ENCODE data around the gene TBL3. TPM values are rescaled to one million over a fixed set of nuclear protein-coding genes. Genes with fewer than 3 reads are reported as not detected.

The TBL3 gene
- total and polyA plus RNA-seq, 2 donors (not counting 1 experiment from before 2014, with no cell fraction given), result 31.9 to 52.2 TPM

- H3K4me3 ChIP-seq (ENCODE audit: control extremely low read depth in 1 of 5, extremely low read depth in 1 of 5, insufficient read depth in 1 of 5, low read depth in 2 of 5, low read length in 4 of 5), result no peak overlapping the region
- TF ChIP-seq CTCF (IDR thresholded peaks at IDR 0.05), result no peak
- no peak for TF ChIP-seq EZH2 (IDR thresholded peaks at IDR 0.05; ENCODE audit: borderline replicate concordance, insufficient read depth, low read depth, low read length, poor library complexity, severe bottlenecking)
- no peak overlapping the region for H3K27ac Mint-ChIP-seq
- DNase-seq (no peak), ATAC-seq (ENCODE audit: low read depth) (no peak)
- H3K27me3 ChIP-seq (replicated peaks in 1 of 4; ENCODE audit: control extremely low read depth in 1 of 4, control insufficient read depth in 3 of 4, insufficient read depth in 4 of 4, low read length in 3 of 4), result peaks cover 0 to 4% (median 0%) of the 10 kb centered on the region in 4 experiments
- no peak overlapping the region for H3K4me2 ChIP-seq (replicated peaks; ENCODE audit: low read depth, low read length, poor library complexity, severe bottlenecking)
- H3K27ac ChIP-seq (ENCODE audit: low read length in 2 of 2), result no peak overlapping the region
- H3K27me3 Mint-ChIP-seq, result no peaks in the 10 kb centered on the region
- H3K79me2 ChIP-seq (ENCODE audit: control insufficient read depth, insufficient read depth, low read length), result no peaks in the 10 kb centered on the region
- H3K4me1 Mint-ChIP-seq, result peaks cover 4% of the 10 kb centered on the region
- no peaks in the 10 kb centered on the region for H3K36me3 ChIP-seq (replicated peaks in 1 of 2; ENCODE audit: control extremely low read depth in 1 of 2, control insufficient read depth in 1 of 2, extremely low read depth in 1 of 2, insufficient read depth in 2 of 2, low read length in 1 of 2)
- ChIA-PET CTCF (interaction anchor here (0.7 to 1.1 kb wide), 3 partner anchors 8 to 70 kb away, joined by 3 read pairs; no protein-coding TSS in a partner anchor), POLR2A (interaction anchor here (1.4 kb wide), 1 partner anchor 11 kb away, joined by 3 read pairs; the partner anchor contains the start of gene MSRB1)
- intact Hi-C loops (cut with micrococcal nuclease), result no loop called here
- no peak overlapping the region for H3K9ac ChIP-seq (ENCODE audit: low read length)
- no peak overlapping the region for H2AFZ ChIP-seq (ENCODE audit: insufficient read depth, low read depth, low read length, poor library complexity, severe bottlenecking)
- peaks cover 0 to 4% (median 0%) of the 10 kb centered on the region in 3 donors for H3K9me3 ChIP-seq (ENCODE audit: control extremely low read depth in 1 of 3, control insufficient read depth in 2 of 3, insufficient read depth in 1 of 3, low read length in 2 of 3)
- no peak overlapping the region for H3K4me3 Mint-ChIP-seq
- H4K20me1 ChIP-seq (ENCODE audit: control insufficient read depth, insufficient read depth, low read length, poor library complexity, severe bottlenecking), result no peaks in the 10 kb centered on the region
- H3K9me3 Mint-ChIP-seq (ENCODE audit: insufficient read depth), result no peaks in the 10 kb centered on the region
- 90% methylated on average over 19 of the region's 19 CpGs for WGBS (ENCODE audit: insufficient coverage)
- peaks cover 4 to 10% of the 10 kb centered on the region in 2 donors for H3K4me1 ChIP-seq (ENCODE audit: control insufficient read depth in 2 of 2, insufficient read depth in 2 of 2, low read length in 2 of 2)
Observed at GRCh38 chr16:1932050-1933028, 39.5 kb upstream of the TBL3 start.
